KOPT-K1 (cell line): ENCODE data around the gene NKAIN4.

Source experiments
- H3K27ac ChIP-seq: fragments of 200-600 bp; sonication (generic); 2 replicates; pipeline ENCODE4 v1.5.1; 2016; ENCODE audit warnings: antibody characterized with exemption, mild to moderate bottlenecking, low read depth, low read length; ENCODE audit not compliant: poor library complexity, severe bottlenecking
- H3K36me3 ChIP-seq: fragments of 200-600 bp; sonication (generic); 2 replicates; pipeline ENCODE4 v1.5.1; 2017; ENCODE audit warnings: antibody characterized with exemption, mild to moderate bottlenecking, low read length, moderate library complexity; ENCODE audit not compliant: insufficient read depth
- H3K9me3 ChIP-seq: fragments of 200-600 bp; sonication (generic); 2 replicates; pipeline ENCODE4 v1.5.1; 2017; ENCODE audit warnings: antibody characterized with exemption, low read length, mild to moderate bottlenecking; ENCODE audit not compliant: insufficient read depth, poor library complexity, severe bottlenecking

NKAIN4 gene

DNA sequence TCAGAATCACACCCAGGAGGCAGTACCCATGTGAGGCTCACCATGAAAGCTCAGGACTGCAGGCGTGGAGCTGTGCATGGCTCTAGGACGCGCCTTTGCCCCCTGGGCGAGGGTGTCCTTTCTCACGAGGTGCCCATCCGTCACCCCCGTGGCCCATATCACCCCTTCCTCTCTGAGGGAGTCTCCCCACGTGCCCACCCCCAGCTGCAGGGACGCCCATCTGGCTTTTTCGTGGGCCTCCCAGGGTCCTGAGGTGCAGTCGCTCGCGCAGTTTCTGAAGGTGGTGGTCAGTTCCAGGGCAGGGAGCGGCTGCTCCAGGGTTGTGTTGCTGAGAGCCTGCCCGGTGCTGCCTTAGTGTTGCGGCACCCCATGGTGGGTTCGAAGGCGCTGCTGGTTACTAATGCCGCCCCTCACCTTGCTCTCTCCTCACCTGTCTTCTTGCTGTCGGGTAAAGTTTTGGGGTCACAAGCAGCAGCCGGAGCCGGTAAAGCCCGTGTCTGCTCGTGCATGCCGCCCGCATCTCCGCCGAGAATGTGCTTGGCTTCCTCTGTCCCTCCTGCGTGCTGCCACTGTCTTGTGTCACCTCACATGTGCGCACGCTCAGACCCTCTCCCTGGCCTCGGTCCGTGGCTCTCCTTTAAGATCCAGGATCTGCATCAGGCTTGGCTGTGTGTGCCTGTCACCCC, 29.3 kb upstream of the NKAIN4 start:
- peak overlapping the region; percentile 97 for H3K27ac ChIP-seq
- H3K36me3 ChIP-seq = peaks cover 77% of the 10 kb centered on the region
- H3K9me3 ChIP-seq = no peaks in the 10 kb centered on the region

DNA sequence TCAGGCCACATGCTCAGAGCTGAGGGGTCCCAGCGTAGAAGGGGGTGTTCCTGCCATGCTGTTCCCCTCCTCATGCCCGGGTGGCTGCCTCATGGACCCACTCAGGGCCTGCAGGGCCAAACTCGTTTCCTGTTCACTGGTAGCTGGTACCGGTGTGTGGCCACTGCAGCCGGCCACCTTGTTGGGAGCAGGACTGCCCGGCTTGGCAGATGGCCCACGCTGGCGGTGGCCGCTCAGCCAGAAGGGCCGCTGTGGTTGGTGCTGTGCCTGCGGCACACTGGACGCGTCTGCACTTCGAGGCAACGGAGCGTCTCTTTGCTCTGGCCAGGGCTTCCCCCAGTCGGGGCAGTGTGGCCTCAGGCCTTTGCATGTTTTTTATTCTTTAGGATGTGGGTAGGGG, 28.7 kb upstream of the NKAIN4 start:
- H3K27ac ChIP-seq = peak overlapping the region; percentile 97
- H3K9me3 ChIP-seq = no peaks in the 10 kb centered on the region
- peaks cover 77% of the 10 kb centered on the region for H3K36me3 ChIP-seq

- Histone ChIP-seq H3K27ac (peak overlapping the region; percentile 97), H3K36me3 (peaks cover 77% of the 10 kb centered on the region), H3K9me3 (no peaks in the 10 kb centered on the region)
Observed at GRCh38 chr20:63281742-63282665, 27.7 kb upstream of the NKAIN4 start.

GRCh38 chr20:63280929-63281545, 26.8 kb upstream of the NKAIN4 start:
- H3K27ac ChIP-seq = no peak overlapping the region
- no peaks in the 10 kb centered on the region for H3K9me3 ChIP-seq
- peaks cover 79% of the 10 kb centered on the region for H3K36me3 ChIP-seq

GRCh38 chr20:63280371-63280770, 26.1 kb upstream of the NKAIN4 start:
- no peaks in the 10 kb centered on the region for H3K9me3 ChIP-seq
- no peak overlapping the region for H3K27ac ChIP-seq
- H3K36me3 ChIP-seq = peaks cover 79% of the 10 kb centered on the region

- Histone ChIP-seq H3K9me3 (no peaks in the 10 kb centered on the region), H3K36me3 (peaks cover 79% of the 10 kb centered on the region), H3K27ac (no peak overlapping the region)
Observed at GRCh38 chr20:63279931-63280330, 25.7 kb upstream of the NKAIN4 start.

- Histone ChIP-seq H3K27ac (no peak overlapping the region), H3K9me3 (no peaks in the 10 kb centered on the region), H3K36me3 (peaks cover 79% of the 10 kb centered on the region)
Observed at GRCh38 chr20:63278661-63279060, 24.4 kb upstream of the NKAIN4 start.

DNA sequence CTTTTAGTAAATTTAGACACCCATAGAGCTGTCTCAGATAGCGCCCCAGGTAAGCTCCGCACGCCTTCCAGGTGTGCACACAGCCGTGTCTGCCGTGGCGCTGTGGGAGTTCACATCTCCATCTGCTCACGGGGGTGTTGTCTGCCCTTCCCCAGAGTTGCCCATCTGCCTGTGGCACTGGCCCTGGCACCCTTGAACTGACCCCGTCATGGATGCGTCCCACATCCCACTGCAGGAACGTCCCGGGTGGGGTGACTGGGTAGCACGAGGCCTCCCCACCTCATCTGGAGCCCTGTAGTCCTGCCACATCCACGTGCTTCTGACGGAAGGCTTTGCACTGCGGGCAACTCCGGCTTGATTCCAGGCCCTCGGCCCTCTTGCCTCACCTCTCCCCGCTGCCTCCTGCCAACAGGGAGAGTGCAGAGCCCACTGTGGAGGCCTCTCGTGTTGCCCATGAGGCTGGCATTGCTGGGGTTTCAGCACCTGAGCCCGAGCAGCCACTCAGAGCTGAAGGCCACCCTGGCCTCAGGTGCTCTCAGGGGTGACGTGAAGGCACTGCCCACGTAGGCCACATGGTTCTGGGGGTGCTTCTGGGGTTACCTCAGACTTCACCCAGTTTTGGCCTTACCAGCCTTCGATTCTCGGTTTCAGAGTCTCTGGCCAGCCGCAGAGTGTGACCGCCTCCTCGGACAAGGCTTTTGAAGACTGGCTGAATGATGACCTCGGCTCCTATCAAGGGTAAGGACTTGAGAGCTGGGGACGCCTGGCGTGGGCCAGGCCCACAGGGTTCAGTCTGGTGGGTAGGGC, 23.4 kb upstream of the NKAIN4 start:
- Histone ChIP-seq H3K27ac (no peak overlapping the region), H3K36me3 (peaks cover 71% of the 10 kb centered on the region)

DNA sequence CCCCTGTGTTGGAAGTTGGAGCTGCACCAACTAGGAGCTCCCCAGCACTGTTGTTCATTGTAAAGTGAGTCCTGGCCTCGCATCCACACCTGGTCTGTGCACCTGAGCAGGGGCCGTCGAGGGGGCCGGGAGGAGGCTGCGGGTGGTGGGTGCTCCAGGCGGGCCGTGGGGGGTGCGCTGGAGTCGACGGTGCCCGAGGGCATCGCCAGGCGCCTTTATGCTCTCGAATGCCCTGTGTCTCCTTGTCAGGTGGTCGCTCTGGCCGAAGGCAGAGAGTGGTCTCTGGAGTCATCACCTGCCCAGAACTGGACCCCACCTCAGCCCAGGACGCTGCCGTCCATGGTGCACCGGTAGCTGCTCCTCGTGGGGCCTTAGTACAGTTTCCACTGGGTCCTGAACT, 22.7 kb upstream of the NKAIN4 start:
- Histone ChIP-seq H3K36me3 (peaks cover 66% of the 10 kb centered on the region), H3K9me3 (no peaks in the 10 kb centered on the region), H3K27ac (no peak overlapping the region)

More for the DNA sequence above, 23.4 kb upstream of the NKAIN4 start:
- H3K9me3 ChIP-seq = no peaks in the 10 kb centered on the region

DNA sequence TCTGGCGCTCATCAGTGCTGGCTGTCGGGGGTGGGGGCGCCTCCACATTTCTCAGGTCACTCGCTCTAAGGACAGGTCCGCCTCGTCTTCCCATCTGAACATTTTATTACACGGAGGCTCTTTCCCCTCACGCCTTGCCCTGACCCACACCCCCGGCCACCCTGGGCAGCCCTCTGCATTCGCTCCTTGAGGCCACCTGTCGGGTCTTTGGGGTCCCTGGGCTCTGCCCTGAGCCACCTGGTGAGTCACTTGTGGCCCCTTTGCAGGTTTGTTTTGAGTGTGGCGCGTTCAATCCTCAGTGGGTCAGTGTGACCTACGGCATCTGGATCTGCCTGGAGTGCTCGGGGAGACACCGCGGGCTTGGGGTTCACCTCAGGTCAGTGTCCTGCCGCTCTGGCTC, 21.6 kb upstream of the NKAIN4 start:
- Histone ChIP-seq H3K27ac (no peak overlapping the region), H3K9me3 (no peaks in the 10 kb centered on the region), H3K36me3 (peaks cover 54% of the 10 kb centered on the region)

DNA sequence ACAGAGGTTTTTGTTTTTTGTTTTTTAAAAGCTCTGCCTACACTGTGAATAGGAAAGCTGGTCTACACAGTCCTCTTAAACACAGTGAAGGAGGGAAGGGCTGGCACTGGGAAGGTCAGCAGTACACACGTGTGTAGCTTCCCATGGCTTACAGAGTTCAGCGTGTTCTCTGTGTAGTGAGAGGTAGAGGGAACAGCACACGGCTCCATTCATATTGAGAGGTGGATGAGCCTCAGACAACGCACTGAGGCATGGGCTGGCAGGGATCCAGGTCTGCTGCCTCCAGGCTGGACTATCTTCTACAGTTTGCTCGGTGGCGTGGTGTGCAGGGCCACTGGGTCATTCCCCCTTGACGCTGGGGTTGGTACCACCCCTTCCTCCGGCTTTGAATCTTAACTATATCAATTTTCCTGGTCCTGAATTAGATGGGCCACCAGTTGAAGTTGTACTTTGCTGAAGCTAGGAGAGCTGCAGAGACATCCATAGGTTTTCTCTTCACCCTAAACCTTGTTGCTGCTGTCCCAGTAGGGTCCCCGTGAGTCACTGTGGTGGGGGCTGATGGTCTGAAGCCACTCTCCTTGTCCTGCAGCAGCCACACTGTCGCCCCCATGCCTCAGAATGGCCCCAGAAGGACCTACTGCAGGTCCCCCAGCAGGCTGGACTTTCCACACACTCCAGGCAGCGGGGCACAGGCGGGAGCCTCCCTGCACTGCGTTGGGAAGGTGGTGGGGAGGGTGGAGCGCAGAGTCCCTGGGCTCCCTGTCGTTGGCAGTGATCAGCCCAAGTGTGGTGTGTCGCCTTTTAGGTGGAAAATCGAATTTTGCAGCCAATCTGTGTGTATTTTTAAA, 20.3 kb upstream of the NKAIN4 start:
- Histone ChIP-seq H3K9me3 (no peaks in the 10 kb centered on the region), H3K36me3 (peaks cover 42% of the 10 kb centered on the region), H3K27ac (no peak overlapping the region)

- Histone ChIP-seq H3K36me3 (peaks cover 34% of the 10 kb centered on the region), H3K9me3 (no peaks in the 10 kb centered on the region), H3K27ac (peak overlapping the region; percentile 73)
Observed at GRCh38 chr20:63273635-63274380, 19.5 kb upstream of the NKAIN4 start.

DNA sequence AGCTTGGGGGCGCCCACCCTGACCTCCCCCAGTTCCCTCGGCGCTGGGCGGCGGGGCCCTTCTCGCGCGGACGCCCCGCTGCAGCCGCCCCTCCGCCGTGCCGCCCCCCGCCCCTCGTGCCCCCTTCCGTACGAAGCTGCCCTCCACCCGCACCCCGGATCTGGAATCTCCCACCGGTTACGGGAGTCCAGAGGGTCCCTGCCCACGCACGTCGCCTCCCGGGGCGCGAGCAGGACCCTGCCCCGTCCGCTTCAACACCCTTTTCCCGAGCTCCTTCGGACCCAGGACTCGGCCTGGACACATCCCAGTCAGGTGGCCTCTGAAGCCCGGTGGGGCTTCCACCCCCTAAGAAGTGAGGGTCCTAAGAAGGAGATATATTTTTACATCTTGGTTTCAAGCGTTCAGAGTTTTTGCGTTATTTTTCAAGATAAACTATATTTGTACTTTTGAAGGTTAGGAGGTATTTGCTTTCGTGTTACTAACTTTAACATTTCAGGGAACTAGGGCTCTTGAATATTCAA, 18.9 kb upstream of the NKAIN4 start:
- Histone ChIP-seq H3K9me3 (no peaks in the 10 kb centered on the region), H3K27ac (peak overlapping the region; percentile 73), H3K36me3 (peaks cover 27% of the 10 kb centered on the region; the same call in 1 of the 2 replicates)
